ENCODE results near the gene KHSRP. TPM values are rescaled to one million over a fixed set of nuclear protein-coding genes. Genes with fewer than 3 reads are reported as not detected.

Gene KHSRP
- total RNA-seq, 4 donors from 2014 or later: 100 to 206 (median 112) TPM

GRCh38 chr19:6448045-6448444 is 23.4 kb upstream of the KHSRP start:
- no peaks in the 10 kb centered on the region for H3K9me3 ChIP-seq
- no peaks in the 10 kb centered on the region for H3K27me3 ChIP-seq
- WGBS, 2 donors (ENCODE audit: low coverage in 1 of 2): 89 to 100% methylated on average over 2 to 3 of the region's 3 CpGs
- no peak overlapping the region for H3K27ac ChIP-seq
- in situ Hi-C loops (cut with MboI; ENCODE audit: low pct_ligation_motif_present in 1 of 4, low pct_unique_long_range_greater_than_20kb in 1 of 4, low sequenced_read_pairs in 3 of 4) (no loop called here), intact Hi-C loops (cut with DNase I; ENCODE audit: low total_unique reads) (no loop called here)
- H3K4me3 ChIP-seq: no peak overlapping the region
- DNase-seq: no peak
- H3K36me3 ChIP-seq: peaks cover 0 to 21% (median 0%) of the 10 kb centered on the region in 4 donors
- no peak for TF ChIP-seq CTCF (IDR thresholded peaks at IDR 0.05)
- TF ChIP-seq POLR2AphosphoS5 (IDR thresholded peaks at IDR 0.05): no peak
- no peak for TF ChIP-seq POLR2A (IDR thresholded peaks at IDR 0.05)
- TF ChIP-seq EP300 (IDR thresholded peaks at IDR 0.05; ENCODE audit: low read depth): no peak
- no peaks in the 10 kb centered on the region for H3K4me1 ChIP-seq

GRCh38 chr19:6446452-6446851 is 21.8 kb upstream of the KHSRP start:
- Histone ChIP-seq H3K36me3 (peaks cover 0 to 15% (median 0%) of the 10 kb centered on the region in 4 donors), H3K27ac (no peak overlapping the region), H3K9me3 (no peaks in the 10 kb centered on the region), H3K27me3 (no peaks in the 10 kb centered on the region), H3K4me3 (no peak overlapping the region), H3K4me1 (no peaks in the 10 kb centered on the region)
- intact Hi-C loops (cut with DNase I; ENCODE audit: low total_unique reads) (no loop called here), in situ Hi-C loops (cut with MboI; ENCODE audit: low pct_ligation_motif_present in 1 of 4, low pct_unique_long_range_greater_than_20kb in 1 of 4, low sequenced_read_pairs in 3 of 4) (no loop called here)
- TF ChIP-seq POLR2A (IDR thresholded peaks at IDR 0.05) (no peak), POLR2AphosphoS5 (IDR thresholded peaks at IDR 0.05) (no peak), EP300 (IDR thresholded peaks at IDR 0.05; ENCODE audit: low read depth) (no peak), CTCF (IDR thresholded peaks at IDR 0.05) (no peak)
- DNase-seq: no peak
- 98% methylated on average over 3 of the region's 3 CpGs; no CpG with 5 or more reads in 1 of the 2 donors for WGBS, 2 donors (ENCODE audit: low coverage in 1 of 2)

GRCh38 chr19:6443986-6444385 is 19.4 kb upstream of the KHSRP start:
- DNase-seq: no peak
- intact Hi-C loops (cut with DNase I; ENCODE audit: low total_unique reads): no loop called here
- WGBS, 2 donors (ENCODE audit: low coverage in 1 of 2): 90% methylated on average over 11 of the region's 13 CpGs; no CpG with 5 or more reads in 1 of the 2 donors
- H3K4me1 ChIP-seq: no peaks in the 10 kb centered on the region
- no peaks in the 10 kb centered on the region for H3K27me3 ChIP-seq
- no peak for TF ChIP-seq CTCF (IDR thresholded peaks at IDR 0.05)
- TF ChIP-seq EP300 (IDR thresholded peaks at IDR 0.05; ENCODE audit: low read depth): no peak
- TF ChIP-seq POLR2A (IDR thresholded peaks at IDR 0.05): no peak
- TF ChIP-seq POLR2AphosphoS5 (IDR thresholded peaks at IDR 0.05): no peak
- no peak overlapping the region for H3K4me3 ChIP-seq
- H3K27ac ChIP-seq: no peak overlapping the region
- in situ Hi-C loops (cut with MboI; ENCODE audit: low pct_ligation_motif_present in 1 of 4, low pct_unique_long_range_greater_than_20kb in 1 of 4, low sequenced_read_pairs in 3 of 4): no loop called here
- H3K36me3 ChIP-seq: peaks cover 0 to 15% (median 0%) of the 10 kb centered on the region in 4 donors
- H3K9me3 ChIP-seq: no peaks in the 10 kb centered on the region

GRCh38 chr19:6442087-6442688 is 17.6 kb upstream of the KHSRP start:
- 85 to 100% methylated on average over 1 to 13 of the region's 13 CpGs for WGBS, 2 donors (ENCODE audit: low coverage in 1 of 2)

More at GRCh38 chr19:6442087-6442688, 17.6 kb upstream of the KHSRP start:
- Histone ChIP-seq H3K4me1 (no peaks in the 10 kb centered on the region), H3K27me3 (no peaks in the 10 kb centered on the region), H3K9me3 (no peaks in the 10 kb centered on the region), H3K4me3 (no peak overlapping the region), H3K36me3 (peaks cover 0 to 15% (median 0%) of the 10 kb centered on the region in 4 donors), H3K27ac (no peak overlapping the region)
- in situ Hi-C loops (cut with MboI; ENCODE audit: low pct_ligation_motif_present in 1 of 4, low pct_unique_long_range_greater_than_20kb in 1 of 4, low sequenced_read_pairs in 3 of 4) (no loop called here), intact Hi-C loops (cut with DNase I; ENCODE audit: low total_unique reads) (no loop called here)
- no peak for TF ChIP-seq POLR2AphosphoS5 (IDR thresholded peaks at IDR 0.05)
- TF ChIP-seq CTCF (IDR thresholded peaks at IDR 0.05): no peak
- no peak for TF ChIP-seq EP300 (IDR thresholded peaks at IDR 0.05; ENCODE audit: low read depth)
- no peak for TF ChIP-seq POLR2A (IDR thresholded peaks at IDR 0.05)
- no peak for DNase-seq
